ENCODE measurements around the gene FFAR3. TPM values are rescaled to one million over a fixed set of nuclear protein-coding genes. Genes with fewer than 3 reads are reported as not detected.

Gene FFAR3
- polyA plus RNA-seq, 1 donor (not counting 4 experiments of a cell fraction or from before 2014, with no cell fraction given) = not detected

GRCh38 chr19:35398570-35398969 lies 40.3 kb downstream of the FFAR3 start:
- Histone ChIP-seq H3K4me1 (ENCODE audit: control insufficient read depth, extremely low read depth, insufficient read depth, low read length) (no peaks in the 10 kb centered on the region), H3K36me3 (ENCODE audit: control insufficient read depth in 2 of 2, extremely low read depth in 1 of 2, insufficient read depth in 2 of 2, low read length in 2 of 2) (no peaks in the 10 kb centered on the region), H3K27ac (ENCODE audit: control insufficient read depth, insufficient read depth, low read length) (no peak overlapping the region), H3K9me1 (ENCODE audit: control insufficient read depth, extremely low read depth, insufficient read depth, low read length) (no peaks in the 10 kb centered on the region), H3K79me2 (ENCODE audit: control insufficient read depth, insufficient read depth, low read length) (no peaks in the 10 kb centered on the region), H4K20me1 (ENCODE audit: control insufficient read depth, extremely low read depth, insufficient read depth, low read length) (no peaks in the 10 kb centered on the region), H3K4me3 (ENCODE audit: control insufficient read depth in 2 of 3, extremely low read depth in 1 of 3, insufficient read depth in 2 of 3, low read depth in 1 of 3, low read length in 3 of 3) (no peak overlapping the region), H3K4me2 (ENCODE audit: control insufficient read depth, extremely low read depth, insufficient read depth, low read depth, low read length) (no peak overlapping the region), H3K9ac (ENCODE audit: control insufficient read depth, extremely low read depth, insufficient read depth, low read length) (no peak overlapping the region), H3K27me3 (ENCODE audit: control insufficient read depth, extremely low read depth, insufficient read depth, low read length) (peaks cover 4% of the 10 kb centered on the region), H3K9me3 (ENCODE audit: control insufficient read depth, low read depth, low read length) (no peaks in the 10 kb centered on the region), H2AFZ (ENCODE audit: control insufficient read depth, low read length) (no peak overlapping the region)
- TF ChIP-seq, protein P1, sequence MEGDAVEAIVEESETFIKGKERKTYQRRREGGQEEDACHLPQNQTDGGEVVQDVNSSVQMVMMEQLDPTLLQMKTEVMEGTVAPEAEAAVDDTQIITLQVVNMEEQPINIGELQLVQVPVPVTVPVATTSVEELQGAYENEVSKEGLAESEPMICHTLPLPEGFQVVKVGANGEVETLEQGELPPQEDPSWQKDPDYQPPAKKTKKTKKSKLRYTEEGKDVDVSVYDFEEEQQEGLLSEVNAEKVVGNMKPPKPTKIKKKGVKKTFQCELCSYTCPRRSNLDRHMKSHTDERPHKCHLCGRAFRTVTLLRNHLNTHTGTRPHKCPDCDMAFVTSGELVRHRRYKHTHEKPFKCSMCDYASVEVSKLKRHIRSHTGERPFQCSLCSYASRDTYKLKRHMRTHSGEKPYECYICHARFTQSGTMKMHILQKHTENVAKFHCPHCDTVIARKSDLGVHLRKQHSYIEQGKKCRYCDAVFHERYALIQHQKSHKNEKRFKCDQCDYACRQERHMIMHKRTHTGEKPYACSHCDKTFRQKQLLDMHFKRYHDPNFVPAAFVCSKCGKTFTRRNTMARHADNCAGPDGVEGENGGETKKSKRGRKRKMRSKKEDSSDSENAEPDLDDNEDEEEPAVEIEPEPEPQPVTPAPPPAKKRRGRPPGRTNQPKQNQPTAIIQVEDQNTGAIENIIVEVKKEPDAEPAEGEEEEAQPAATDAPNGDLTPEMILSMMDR (optimal IDR thresholded peaks at IDR 0.05 in 1 of 3, IDR thresholded peaks at IDR 0.05 in 1 of 3, conservative IDR thresholded peaks at IDR 0.05 in 1 of 3; ENCODE audit: extremely low read depth in 1 of 3, insufficient read depth in 2 of 3, low read length in 3 of 3) = no peak
- TF ChIP-seq EZH2 (IDR thresholded peaks at IDR 0.05; ENCODE audit: low read length) = no peak
- DNase-seq (ENCODE audit: low read depth, low spot score) (no peak), FAIRE-seq (no peak)
- dilution Hi-C loops (cut with MboI; ENCODE audit: extremely low pct_ligation_motif_present, low sequenced_read_pairs) = no loop called here

GRCh38 chr19:35399231-35399630 lies 41.0 kb downstream of the FFAR3 start:
- Histone ChIP-seq H3K9ac (ENCODE audit: control insufficient read depth, extremely low read depth, insufficient read depth, low read length) (no peak overlapping the region), H3K36me3 (ENCODE audit: control insufficient read depth in 2 of 2, extremely low read depth in 1 of 2, insufficient read depth in 2 of 2, low read length in 2 of 2) (no peaks in the 10 kb centered on the region), H4K20me1 (ENCODE audit: control insufficient read depth, extremely low read depth, insufficient read depth, low read length) (no peaks in the 10 kb centered on the region), H3K9me3 (ENCODE audit: control insufficient read depth, low read depth, low read length) (no peaks in the 10 kb centered on the region), H2AFZ (ENCODE audit: control insufficient read depth, low read length) (no peak overlapping the region), H3K9me1 (ENCODE audit: control insufficient read depth, extremely low read depth, insufficient read depth, low read length) (no peaks in the 10 kb centered on the region), H3K4me3 (ENCODE audit: control insufficient read depth in 2 of 3, extremely low read depth in 1 of 3, insufficient read depth in 2 of 3, low read depth in 1 of 3, low read length in 3 of 3) (no peak overlapping the region), H3K4me2 (ENCODE audit: control insufficient read depth, extremely low read depth, insufficient read depth, low read depth, low read length) (no peak overlapping the region), H3K4me1 (ENCODE audit: control insufficient read depth, extremely low read depth, insufficient read depth, low read length) (no peaks in the 10 kb centered on the region), H3K79me2 (ENCODE audit: control insufficient read depth, insufficient read depth, low read length) (no peaks in the 10 kb centered on the region), H3K27ac (ENCODE audit: control insufficient read depth, insufficient read depth, low read length) (no peak overlapping the region), H3K27me3 (ENCODE audit: control insufficient read depth, extremely low read depth, insufficient read depth, low read length) (peaks cover 4% of the 10 kb centered on the region)
- DNase-seq (ENCODE audit: low read depth, low spot score) (no peak), FAIRE-seq (no peak)
- dilution Hi-C loops (cut with MboI; ENCODE audit: extremely low pct_ligation_motif_present, low sequenced_read_pairs) = no loop called here
- TF ChIP-seq, protein P1 (optimal IDR thresholded peaks at IDR 0.05 in 1 of 3, IDR thresholded peaks at IDR 0.05 in 1 of 3, conservative IDR thresholded peaks at IDR 0.05 in 1 of 3; ENCODE audit: extremely low read depth in 1 of 3, insufficient read depth in 2 of 3, low read length in 3 of 3) = no peak
- TF ChIP-seq EZH2 (IDR thresholded peaks at IDR 0.05; ENCODE audit: low read length) = no peak
